ENCODE measurements around the gene PCSK7. TPM values are rescaled to one million over a fixed set of nuclear protein-coding genes. Genes with fewer than 3 reads are reported as not detected.

The PCSK7 gene
- total RNA-seq, 2 donors from 2014 or later = 111 to 195 TPM

DNA sequence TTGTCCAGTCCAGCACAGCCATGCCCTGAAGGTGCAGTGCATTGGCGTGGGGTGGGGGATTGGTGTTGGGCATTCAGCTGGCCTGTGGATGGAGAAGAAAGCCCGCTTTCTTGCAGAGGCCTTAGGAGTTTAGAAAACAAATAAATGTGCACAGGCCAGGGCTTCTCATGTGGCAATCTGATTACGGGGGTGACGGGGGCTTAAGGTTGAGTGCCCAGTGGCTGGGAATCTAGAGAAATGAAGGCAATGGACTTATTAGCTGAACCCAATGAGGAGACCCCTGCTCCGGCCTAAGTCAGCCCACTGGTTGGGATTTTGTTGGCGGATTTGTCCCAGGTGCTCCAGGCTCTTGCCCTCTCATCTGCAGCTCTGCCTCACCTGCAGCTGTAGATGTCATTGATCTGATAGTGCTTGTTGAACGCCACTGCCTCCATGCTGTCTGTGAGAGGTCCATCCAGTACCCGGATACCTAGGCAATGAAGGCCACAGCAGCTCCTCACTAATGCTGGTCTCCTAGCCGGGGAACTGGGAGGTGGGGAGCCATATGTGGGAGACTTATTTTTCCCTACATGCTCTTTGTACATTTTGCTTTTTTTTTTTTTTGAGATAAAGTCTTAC lies 6.2 kb downstream of the PCSK7 start:
- Histone ChIP-seq H3K27me3 (no peaks in the 10 kb centered on the region), H3K36me3 (peaks cover 15% of the 10 kb centered on the region), H3K4me1 (peaks cover 29% of the 10 kb centered on the region), H3K9ac (ENCODE audit: low read depth in 2 of 2, low read length in 2 of 2) (peak overlapping the region in 1 of 2 donors; percentile 54), H3K4me3 (no peak overlapping the region), H3K9me3 (no peaks in the 10 kb centered on the region), H3K27ac (peak overlapping the region; percentile 75)
- TF ChIP-seq, protein P1, sequence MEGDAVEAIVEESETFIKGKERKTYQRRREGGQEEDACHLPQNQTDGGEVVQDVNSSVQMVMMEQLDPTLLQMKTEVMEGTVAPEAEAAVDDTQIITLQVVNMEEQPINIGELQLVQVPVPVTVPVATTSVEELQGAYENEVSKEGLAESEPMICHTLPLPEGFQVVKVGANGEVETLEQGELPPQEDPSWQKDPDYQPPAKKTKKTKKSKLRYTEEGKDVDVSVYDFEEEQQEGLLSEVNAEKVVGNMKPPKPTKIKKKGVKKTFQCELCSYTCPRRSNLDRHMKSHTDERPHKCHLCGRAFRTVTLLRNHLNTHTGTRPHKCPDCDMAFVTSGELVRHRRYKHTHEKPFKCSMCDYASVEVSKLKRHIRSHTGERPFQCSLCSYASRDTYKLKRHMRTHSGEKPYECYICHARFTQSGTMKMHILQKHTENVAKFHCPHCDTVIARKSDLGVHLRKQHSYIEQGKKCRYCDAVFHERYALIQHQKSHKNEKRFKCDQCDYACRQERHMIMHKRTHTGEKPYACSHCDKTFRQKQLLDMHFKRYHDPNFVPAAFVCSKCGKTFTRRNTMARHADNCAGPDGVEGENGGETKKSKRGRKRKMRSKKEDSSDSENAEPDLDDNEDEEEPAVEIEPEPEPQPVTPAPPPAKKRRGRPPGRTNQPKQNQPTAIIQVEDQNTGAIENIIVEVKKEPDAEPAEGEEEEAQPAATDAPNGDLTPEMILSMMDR (IDR thresholded peaks at IDR 0.05) = no peak
- intact Hi-C loops (cut with DNase I) = loop anchor here (5.0 to 10.0 kb wide), 3 partner anchors 121 to 433 kb away; partner anchors contain the start of gene APOA5
- no peak for DNase-seq

DNA sequence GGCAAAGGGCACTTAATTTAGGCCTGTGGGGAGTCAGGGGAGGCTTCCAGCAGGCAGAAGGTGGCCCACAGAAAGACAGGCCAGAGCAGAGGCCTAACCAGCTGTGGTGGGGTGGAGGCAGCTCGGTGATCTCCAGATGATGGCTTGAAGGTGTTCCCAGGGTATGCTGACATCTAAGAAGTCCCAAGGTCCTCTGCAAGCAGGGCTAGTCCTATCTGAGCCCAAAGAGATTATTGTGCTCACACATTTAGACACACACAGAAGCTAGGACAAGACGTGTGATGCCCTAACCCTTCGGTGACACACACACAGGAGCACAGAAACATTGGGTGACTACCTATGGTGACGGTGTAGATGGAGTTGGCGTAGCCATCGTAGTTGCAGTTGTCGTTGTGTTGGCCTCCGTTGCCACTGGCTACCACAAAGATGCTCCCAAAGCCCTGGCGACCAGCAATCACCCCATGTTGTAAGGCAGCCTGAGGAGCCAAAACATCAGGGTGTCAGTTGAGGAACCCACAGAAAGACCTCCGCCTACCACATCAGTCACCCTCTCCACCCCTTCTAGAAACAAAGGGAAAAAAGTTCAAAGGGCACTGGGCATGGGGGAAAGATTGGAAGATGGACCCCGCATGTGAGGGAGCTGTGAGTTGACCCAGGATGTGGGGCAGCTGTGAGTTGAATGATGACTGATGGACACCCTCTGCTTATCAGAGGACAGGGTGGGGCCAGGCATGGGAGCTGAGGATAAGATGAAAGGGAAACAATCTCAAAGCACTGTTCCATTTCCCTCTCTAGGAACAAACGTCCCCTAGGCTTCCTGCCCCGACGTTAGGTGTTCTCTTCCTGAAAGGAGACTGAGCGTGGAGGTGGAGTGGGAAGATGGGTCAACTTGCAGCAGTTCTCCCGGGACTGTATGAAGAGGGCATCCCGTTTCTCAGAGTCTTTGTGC lies 7.9 kb downstream of the PCSK7 start:
- H3K36me3 ChIP-seq = peaks cover 11% of the 10 kb centered on the region
- no peak for DNase-seq
- peaks cover 28% of the 10 kb centered on the region for H3K4me1 ChIP-seq
- H3K9me3 ChIP-seq = no peaks in the 10 kb centered on the region
- peak overlapping the region in 1 of 2 donors; percentile 61 for H3K9ac ChIP-seq (ENCODE audit: low read depth in 2 of 2, low read length in 2 of 2)
- no peak overlapping the region for H3K4me3 ChIP-seq
- intact Hi-C loops (cut with DNase I) = loop anchor here (10.0 kb wide), 2 partner anchors 119 to 349 kb away; no protein-coding TSS in a partner anchor
- H3K27me3 ChIP-seq = no peaks in the 10 kb centered on the region
- TF ChIP-seq, protein P1 (IDR thresholded peaks at IDR 0.05) = no peak
- H3K27ac ChIP-seq = peak overlapping the region; percentile 75

DNA sequence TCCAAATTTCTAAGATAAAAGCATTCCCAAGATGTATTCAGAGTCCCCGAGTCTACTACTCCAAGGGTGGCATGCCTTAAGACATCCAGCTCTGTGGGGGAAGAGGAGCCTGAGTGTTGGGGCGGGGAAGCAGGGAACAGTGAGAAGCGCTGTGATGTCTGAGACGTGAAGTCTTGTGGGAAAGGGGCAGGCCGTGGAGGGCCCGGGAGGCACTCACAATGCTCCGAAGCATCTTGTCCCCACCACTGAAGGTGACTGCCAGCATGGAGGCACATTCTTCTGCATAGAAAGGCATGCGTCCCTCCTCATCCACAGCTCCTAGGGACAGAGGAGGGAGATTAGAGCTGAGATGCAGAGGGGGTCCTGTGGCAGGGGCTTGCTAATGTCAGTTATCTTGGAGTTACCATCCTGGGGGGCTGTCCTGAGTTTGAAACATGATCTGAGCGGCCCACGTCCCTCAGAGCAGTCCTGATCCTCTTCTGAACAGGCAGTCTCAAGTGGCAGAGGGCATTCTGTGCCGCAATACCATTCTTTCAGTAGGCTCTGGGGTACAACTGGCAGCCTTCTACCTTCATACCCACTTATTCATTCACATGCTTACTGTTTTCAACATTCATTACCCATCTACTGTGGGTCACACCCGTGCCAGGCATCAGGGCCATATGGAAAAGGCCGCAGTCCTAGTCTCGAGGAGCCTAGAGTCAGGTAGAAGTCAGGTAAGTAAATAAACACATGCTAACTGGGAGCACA lies 8.7 kb downstream of the PCSK7 start:
- no peaks in the 10 kb centered on the region for H3K27me3 ChIP-seq
- TF ChIP-seq, protein P1 (IDR thresholded peaks at IDR 0.05) = no peak
- H3K9me3 ChIP-seq = no peaks in the 10 kb centered on the region
- peak overlapping the region in 1 of 2 donors; percentile 61 for H3K9ac ChIP-seq (ENCODE audit: low read depth in 2 of 2, low read length in 2 of 2)
- no peak overlapping the region for H3K4me3 ChIP-seq
- intact Hi-C loops (cut with DNase I) = loop anchor here (10.0 kb wide), 2 partner anchors 118 to 348 kb away; no protein-coding TSS in a partner anchor
- peaks cover 28% of the 10 kb centered on the region for H3K4me1 ChIP-seq
- H3K36me3 ChIP-seq = peaks cover 19% of the 10 kb centered on the region
- H3K27ac ChIP-seq = no peak overlapping the region
- no peak for DNase-seq

DNA sequence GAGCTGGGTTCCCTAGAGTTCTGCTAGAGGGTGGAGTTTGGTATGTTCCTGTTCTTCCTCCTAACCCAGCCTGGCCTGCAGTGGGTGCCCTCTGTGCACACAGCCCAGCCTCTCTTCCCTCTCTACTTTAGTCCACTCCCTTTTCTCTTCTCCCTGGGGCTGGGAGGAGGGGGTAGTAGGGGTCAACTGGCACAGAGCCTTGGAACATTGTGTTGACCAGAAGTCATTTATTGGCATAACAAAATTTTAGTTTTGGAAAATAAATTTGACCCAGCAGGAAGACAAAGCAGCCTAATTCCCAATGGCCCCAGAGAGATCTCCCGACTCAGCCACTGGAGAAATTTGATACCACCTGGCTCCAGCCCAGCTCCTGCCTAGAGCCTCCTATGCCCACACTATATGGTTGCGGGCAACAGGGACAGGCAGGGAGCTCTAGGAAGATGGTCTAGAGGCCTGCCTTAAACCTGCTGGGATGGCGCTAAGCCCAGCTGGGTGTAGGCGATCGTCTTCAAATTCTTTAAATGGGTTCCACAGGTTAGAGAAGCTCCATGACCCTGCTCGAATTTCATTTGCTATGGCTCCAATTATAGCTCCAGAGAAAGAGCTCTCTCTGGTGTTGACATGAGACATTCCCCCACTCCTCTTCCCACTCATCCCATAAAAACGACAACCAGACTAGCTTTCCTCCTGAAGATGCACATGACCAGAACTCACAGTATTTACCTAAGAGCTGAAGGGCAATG lies 9.9 kb downstream of the PCSK7 start:
- peaks cover 30% of the 10 kb centered on the region for H3K36me3 ChIP-seq
- TF ChIP-seq, protein P1 (IDR thresholded peaks at IDR 0.05) = no peak
- intact Hi-C loops (cut with DNase I) = loop anchor here (10.0 kb wide), 2 partner anchors 117 to 347 kb away; no protein-coding TSS in a partner anchor
- H3K27ac ChIP-seq = peak overlapping the region; percentile 67
- H3K27me3 ChIP-seq = no peaks in the 10 kb centered on the region
- H3K9ac ChIP-seq (ENCODE audit: low read depth in 2 of 2, low read length in 2 of 2) = peak overlapping the region in 1 of 2 donors; percentile 56
- peak; percentile 66 for DNase-seq
- H3K9me3 ChIP-seq = no peaks in the 10 kb centered on the region
- peaks cover 28% of the 10 kb centered on the region for H3K4me1 ChIP-seq
- no peak overlapping the region for H3K4me3 ChIP-seq

Measured in colonic mucosa (tissue), 4 donors.